Thyroid gland (tissue), 4 donors: ENCODE measurements around the gene FGF6. TPM values are rescaled to one million over a fixed set of nuclear protein-coding genes. Genes with fewer than 3 reads are reported as not detected.

Experiments
- DNase-seq, 2 donors: peaks; one replicate each; pipeline ENCODE4 v3.0.0-alpha.2; 2019
- H3K27ac ChIP-seq, 3 donors: fragments of 200-600 bp; sonication (generic); 1 replicate in 2 of 3; 2 replicates in 1 of 3; pipeline ENCODE4 v1.5.1; 2016 to 2019; ENCODE audit warnings: mild to moderate bottlenecking in 1 of 3, moderate library complexity in 1 of 3
- H3K27me3 ChIP-seq: fragments of 200-600 bp; sonication (generic); one replicate; pipeline ENCODE4 v1.5.1; 2019
- H3K36me3 ChIP-seq, 2 donors: fragments of 200-600 bp; sonication (generic); one replicate each; pipeline ENCODE4 v1.5.1; 2016 to 2019
- H3K4me1 ChIP-seq, 2 donors: fragments of 200-600 bp; sonication (generic); one replicate each; pipeline ENCODE4 v1.5.1; 2017 to 2019
- H3K4me3 ChIP-seq, 3 donors: fragments of 200-600 bp; sonication (generic); replicated peaks in 1 of 3; 1 replicate in 2 of 3; 2 replicates in 1 of 3; pipeline ENCODE4 v1.5.1; 2016; ENCODE audit warnings: mild to moderate bottlenecking in 1 of 3
- H3K9me3 ChIP-seq: fragments of 200-600 bp; sonication (generic); one replicate; pipeline ENCODE4 v1.5.1; 2017
- CTCF ChIP-seq, 6 experiments: fragments of 200-600 bp in 3 of 6; fragments of 450-650 bp in 3 of 6; sonication (generic) in 3 of 6; IDR thresholded peaks; one replicate each; pipeline ENCODE4 v1.5.1; 2016 to 2019; ENCODE audit warnings: antibody characterized with exemption in 6 of 6, mild to moderate bottlenecking in 2 of 6, inconsistent platforms in 1 of 6, moderate library complexity in 1 of 6
- POLR2A ChIP-seq, 2 donors: fragments of 450-650 bp; IDR thresholded peaks; one replicate each; pipeline ENCODE4 v1.6.1; 2017; ENCODE audit warnings: antibody characterized with exemption in 2 of 2, mild to moderate bottlenecking in 2 of 2, moderate library complexity in 1 of 2
- WGBS, 2 donors: methylation state at CpG; one replicate each; pipeline ENCODE4 v1.1.5; 2017; 5-methylcytosine and 5-hydroxymethylcytosine counted together
- intact Hi-C: fragments of 100-400 bp; cut with DNase I; formaldehyde crosslinking; loops from one replicate; pipeline ENCODE4 v1.15.1; 2023
- total RNA-seq, 4 donors: library from RNA; depleted of rRNA; stranded (reverse); fragments of >200 nt; gene quantifications; one replicate each; pipeline ENCODE4 v1.2.3, GENCODE V29; 2016

Gene FGF6
- total RNA-seq, 4 donors from 2014 or later: not detected

GRCh38 chr12:4420138-4420670, 25.4 kb downstream of the FGF6 start:
- Histone ChIP-seq H3K4me3 (no peak overlapping the region), H3K27me3 (no peaks in the 10 kb centered on the region), H3K27ac (no peak overlapping the region), H3K36me3 (no peaks in the 10 kb centered on the region), H3K9me3 (no peaks in the 10 kb centered on the region), H3K4me1 (no peaks in the 10 kb centered on the region)
- TF ChIP-seq CTCF (IDR thresholded peaks at IDR 0.05) (no peak), POLR2A (IDR thresholded peaks at IDR 0.05) (no peak)
- intact Hi-C loops: no loop called here
- no peak for DNase-seq
- 82 to 83% methylated on average over 5 of the region's 5 CpGs for WGBS, 2 donors

GRCh38 chr12:4418913-4419312, 26.7 kb downstream of the FGF6 start:
- Histone ChIP-seq H3K4me1 (no peaks in the 10 kb centered on the region), H3K27me3 (no peaks in the 10 kb centered on the region), H3K36me3 (no peaks in the 10 kb centered on the region), H3K9me3 (no peaks in the 10 kb centered on the region), H3K4me3 (no peak overlapping the region), H3K27ac (no peak overlapping the region)
- TF ChIP-seq POLR2A (IDR thresholded peaks at IDR 0.05): no peak
- no peak for TF ChIP-seq CTCF (IDR thresholded peaks at IDR 0.05)
- 84 to 86% methylated on average over 5 of the region's 5 CpGs for WGBS, 2 donors
- no peak for DNase-seq
- intact Hi-C loops: no loop called here

- H3K4me3 ChIP-seq: no peak overlapping the region
- no peaks in the 10 kb centered on the region for H3K36me3 ChIP-seq
- WGBS, 2 donors: 22 to 28% methylated on average over 5 of the region's 5 CpGs
- DNase-seq: no peak
- no peak overlapping the region for H3K27ac ChIP-seq
- no peaks in the 10 kb centered on the region for H3K9me3 ChIP-seq
- intact Hi-C loops: no loop called here
- no peaks in the 10 kb centered on the region for H3K27me3 ChIP-seq
- TF ChIP-seq CTCF (IDR thresholded peaks at IDR 0.05) (no peak), POLR2A (IDR thresholded peaks at IDR 0.05) (no peak)
- no peaks in the 10 kb centered on the region for H3K4me1 ChIP-seq
Measured at GRCh38 chr12:4417936-4418335, 27.7 kb downstream of the FGF6 start.

- WGBS, 2 donors: 40 to 42% methylated on average over 4 to 6 of the region's 6 CpGs
- no peaks in the 10 kb centered on the region for H3K9me3 ChIP-seq
- H3K36me3 ChIP-seq: no peaks in the 10 kb centered on the region
- no peak overlapping the region for H3K4me3 ChIP-seq
- no peaks in the 10 kb centered on the region for H3K27me3 ChIP-seq
- no peak overlapping the region for H3K27ac ChIP-seq
- intact Hi-C loops: no loop called here
- TF ChIP-seq POLR2A (IDR thresholded peaks at IDR 0.05) (no peak), CTCF (IDR thresholded peaks at IDR 0.05) (no peak)
- H3K4me1 ChIP-seq: no peaks in the 10 kb centered on the region
- no peak for DNase-seq
Measured at GRCh38 chr12:4417455-4417854, 28.2 kb downstream of the FGF6 start.

- intact Hi-C loops: no loop called here
- WGBS, 2 donors: 87 to 90% methylated on average over 8 of the region's 8 CpGs
- no peaks in the 10 kb centered on the region for H3K4me1 ChIP-seq
- no peaks in the 10 kb centered on the region for H3K36me3 ChIP-seq
- H3K4me3 ChIP-seq: no peak overlapping the region
- no peak for TF ChIP-seq POLR2A (IDR thresholded peaks at IDR 0.05)
- TF ChIP-seq CTCF (IDR thresholded peaks at IDR 0.05): no peak
- H3K9me3 ChIP-seq: no peaks in the 10 kb centered on the region
- no peak for DNase-seq
- no peaks in the 10 kb centered on the region for H3K27me3 ChIP-seq
- H3K27ac ChIP-seq: no peak overlapping the region
Measured at GRCh38 chr12:4416276-4416675, 29.3 kb downstream of the FGF6 start.
